SU-DHL-6 (cell line): ENCODE results near the gene MAPT.

Source experiments
- H2AFZ ChIP-seq: fragments of 200-600 bp; sonication (generic); 2 replicates; pipeline ENCODE4 v1.6.1; 2014; ENCODE audit warnings: low read depth, mild to moderate bottlenecking, moderate library complexity, mixed read lengths, antibody characterized with exemption, low read length; ENCODE audit not compliant: severe bottlenecking
- H3F3A ChIP-seq: fragments of 200-600 bp; shearing (Covaris generic); 2 replicates; pipeline ENCODE4 v1.6.0; 2016; ENCODE audit warnings: antibody characterized with exemption, mild to moderate bottlenecking; ENCODE audit not compliant: insufficient read depth
- H3K27ac ChIP-seq: fragments of 200-600 bp; sonication (generic); 2 replicates; pipeline ENCODE4 v1.5.1; 2016; ENCODE audit warnings: low read depth, mild to moderate bottlenecking, low read length, moderate library complexity, mixed read lengths
- H3K27me3 ChIP-seq: fragments of 200-600 bp; sonication (generic), shearing (Covaris generic); 2 replicates; pipeline ENCODE4 v1.6.0; 2014; ENCODE audit warnings: mild to moderate bottlenecking, low read length
- H3K36me3 ChIP-seq: fragments of 200-600 bp; sonication (generic); 2 replicates; pipeline ENCODE4 v1.6.1; 2014; ENCODE audit warnings: mild to moderate bottlenecking, low read length, mixed read lengths
- H3K4me2 ChIP-seq: fragments of 300-600, 200-600 bp; shearing (Covaris generic), sonication (generic); 2 replicates; pipeline ENCODE4 v1.6.0; 2014; ENCODE audit warnings: low read length, low read depth, mild to moderate bottlenecking; ENCODE audit not compliant: poor library complexity, severe bottlenecking
- H3K4me3 ChIP-seq: fragments of 200-600 bp; sonication (generic); 2 replicates; pipeline ENCODE4 v1.5.1; 2014; ENCODE audit warnings: antibody characterized with exemption, low read length, mild to moderate bottlenecking, mixed read lengths; ENCODE audit not compliant: insufficient read depth, poor library complexity, severe bottlenecking
- H3K79me2 ChIP-seq: fragments of 200-600 bp; sonication (generic); 2 replicates; pipeline ENCODE4 v1.6.1; 2014; ENCODE audit warnings: mild to moderate bottlenecking, low read length, moderate library complexity; ENCODE audit not compliant: insufficient read depth
- H3K9ac ChIP-seq: fragments of 200-600 bp; sonication (generic); 2 replicates; pipeline ENCODE4 v1.7.0; 2014; ENCODE audit warnings: mild to moderate bottlenecking, low read length
- H3K9me2 ChIP-seq: fragments of 200-600 bp; sonication (generic); replicated peaks from 2 replicates; pipeline ENCODE4 v1.6.1; 2014; ENCODE audit warnings: low read length; ENCODE audit not compliant: insufficient read depth
- H3K9me3 ChIP-seq: fragments of 200-600 bp; sonication (generic); 2 replicates; pipeline ENCODE4 v1.6.1; 2014; ENCODE audit warnings: low read length, mixed read lengths; ENCODE audit not compliant: insufficient read depth
- H4K20me1 ChIP-seq: fragments of 200-600 bp; sonication (generic); 2 replicates; pipeline ENCODE4 v1.6.1; 2014; ENCODE audit warnings: low read depth, mild to moderate bottlenecking, antibody characterized with exemption, low read length, moderate library complexity, mixed read lengths
- EZH2phosphoT487 ChIP-seq: fragments of 200-600 bp; sonication (generic), shearing (Covaris generic); conservative IDR thresholded peaks from 2 replicates; pipeline ENCODE4 v1.6.1; 2018; ENCODE audit warnings: mild to moderate bottlenecking, antibody characterized with exemption, low read length, moderate library complexity, mixed read lengths
- TF ChIP-seq, protein P1 (sequence below): fragments of 200-600 bp; sonication (generic); IDR thresholded peaks from one replicate; pipeline ENCODE4 v1.5.1; 2017; ENCODE audit warnings: antibody characterized with exemption, mild to moderate bottlenecking, low read length, moderate library complexity; ENCODE audit not compliant: insufficient read depth, poor library complexity, severe bottlenecking

MAPT gene

DNA sequence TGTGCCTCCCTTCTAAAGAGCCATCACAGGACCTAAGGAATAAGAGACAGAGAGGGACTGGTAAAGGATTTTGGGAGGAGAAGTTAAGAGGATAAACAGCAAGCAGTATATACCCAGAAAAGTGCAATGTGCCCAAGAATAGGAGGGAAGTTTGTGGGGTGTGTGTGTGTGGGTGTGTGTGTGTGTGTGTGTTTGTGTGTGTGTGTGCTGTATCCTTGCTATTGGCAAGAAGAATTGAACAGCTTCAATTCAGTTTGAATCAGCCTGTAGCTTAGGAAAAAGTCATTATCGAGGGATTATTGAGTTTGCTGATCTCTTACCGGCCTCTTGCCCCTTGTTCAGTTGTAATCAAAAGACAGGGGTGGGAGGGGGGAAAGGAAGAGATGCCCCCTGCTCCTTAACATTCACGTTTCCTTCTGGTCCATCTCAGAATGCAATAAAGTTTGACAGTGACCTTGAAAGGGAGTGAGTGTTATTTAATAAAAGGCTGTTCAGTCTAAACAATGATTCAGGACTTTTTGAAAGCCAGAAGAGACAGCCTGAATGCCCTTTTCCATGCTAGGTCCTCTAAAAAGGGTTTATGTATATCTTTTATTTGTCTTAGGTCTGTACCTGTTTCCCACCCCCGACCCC lies 23.9 kb upstream of the MAPT start:
- H3K27ac ChIP-seq: no peak overlapping the region
- H2AFZ ChIP-seq: no peak overlapping the region
- H3K4me2 ChIP-seq: no peak overlapping the region
- H3K9me2 ChIP-seq: no peaks in the 10 kb centered on the region
- no peak overlapping the region for H3K9ac ChIP-seq
- H4K20me1 ChIP-seq: no peaks in the 10 kb centered on the region
- H3K9me3 ChIP-seq: no peaks in the 10 kb centered on the region
- H3K27me3 ChIP-seq: no peaks in the 10 kb centered on the region
- no peak for TF ChIP-seq EZH2phosphoT487
- TF ChIP-seq, protein P1, sequence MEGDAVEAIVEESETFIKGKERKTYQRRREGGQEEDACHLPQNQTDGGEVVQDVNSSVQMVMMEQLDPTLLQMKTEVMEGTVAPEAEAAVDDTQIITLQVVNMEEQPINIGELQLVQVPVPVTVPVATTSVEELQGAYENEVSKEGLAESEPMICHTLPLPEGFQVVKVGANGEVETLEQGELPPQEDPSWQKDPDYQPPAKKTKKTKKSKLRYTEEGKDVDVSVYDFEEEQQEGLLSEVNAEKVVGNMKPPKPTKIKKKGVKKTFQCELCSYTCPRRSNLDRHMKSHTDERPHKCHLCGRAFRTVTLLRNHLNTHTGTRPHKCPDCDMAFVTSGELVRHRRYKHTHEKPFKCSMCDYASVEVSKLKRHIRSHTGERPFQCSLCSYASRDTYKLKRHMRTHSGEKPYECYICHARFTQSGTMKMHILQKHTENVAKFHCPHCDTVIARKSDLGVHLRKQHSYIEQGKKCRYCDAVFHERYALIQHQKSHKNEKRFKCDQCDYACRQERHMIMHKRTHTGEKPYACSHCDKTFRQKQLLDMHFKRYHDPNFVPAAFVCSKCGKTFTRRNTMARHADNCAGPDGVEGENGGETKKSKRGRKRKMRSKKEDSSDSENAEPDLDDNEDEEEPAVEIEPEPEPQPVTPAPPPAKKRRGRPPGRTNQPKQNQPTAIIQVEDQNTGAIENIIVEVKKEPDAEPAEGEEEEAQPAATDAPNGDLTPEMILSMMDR: no peak
- no peaks in the 10 kb centered on the region for H3F3A ChIP-seq
- H3K79me2 ChIP-seq: no peaks in the 10 kb centered on the region
- no peak overlapping the region for H3K4me3 ChIP-seq
- no peaks in the 10 kb centered on the region for H3K36me3 ChIP-seq

DNA sequence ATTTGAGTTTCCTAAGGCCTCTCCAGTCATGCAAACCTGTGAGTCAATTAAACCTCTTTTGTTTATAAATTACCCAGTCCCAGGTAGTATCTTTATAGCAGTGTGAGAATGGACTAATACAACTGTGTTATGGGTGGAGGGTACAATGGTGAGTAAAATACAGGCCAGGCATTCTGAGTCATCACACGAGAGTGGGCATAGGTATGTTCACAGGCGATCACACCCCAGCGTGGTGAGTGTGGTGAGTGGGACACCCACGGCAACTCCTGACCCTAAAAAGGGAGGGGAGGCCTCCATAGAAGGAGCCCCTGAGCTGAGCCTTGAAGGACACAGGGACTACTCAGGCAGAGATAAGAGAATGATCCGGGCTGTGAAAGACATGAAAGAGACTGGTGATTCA lies 22.6 kb upstream of the MAPT start:
- no peak overlapping the region for H2AFZ ChIP-seq
- no peaks in the 10 kb centered on the region for H3F3A ChIP-seq
- H3K79me2 ChIP-seq: no peaks in the 10 kb centered on the region
- H3K4me3 ChIP-seq: no peak overlapping the region
- no peaks in the 10 kb centered on the region for H3K36me3 ChIP-seq
- no peak overlapping the region for H3K27ac ChIP-seq
- no peak overlapping the region for H3K9ac ChIP-seq
- H3K27me3 ChIP-seq: no peaks in the 10 kb centered on the region
- TF ChIP-seq EZH2phosphoT487: no peak
- TF ChIP-seq, protein P1: no peak
- no peak overlapping the region for H3K4me2 ChIP-seq
- H3K9me3 ChIP-seq: no peaks in the 10 kb centered on the region
- no peaks in the 10 kb centered on the region for H3K9me2 ChIP-seq
- H4K20me1 ChIP-seq: no peaks in the 10 kb centered on the region

DNA sequence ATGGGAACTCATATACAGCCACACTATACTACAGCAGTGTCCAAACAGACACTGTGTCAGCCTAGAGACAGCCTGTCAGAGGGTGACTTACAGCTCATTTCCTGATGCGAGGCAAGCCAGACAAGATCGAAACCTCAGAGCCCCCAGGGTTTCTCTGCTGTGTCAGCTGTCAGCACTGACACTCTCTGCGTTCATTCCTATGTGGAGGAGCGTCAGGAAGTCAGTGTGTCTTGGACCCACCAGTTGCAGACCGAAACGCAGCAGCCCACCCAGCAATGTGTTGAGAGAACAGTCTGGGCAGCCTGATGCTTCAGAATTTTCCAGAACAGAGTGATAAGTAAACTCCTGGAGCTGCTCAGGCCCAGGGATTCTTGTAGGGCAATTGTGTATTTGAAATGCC lies 20.6 kb upstream of the MAPT start:
- H3K4me2 ChIP-seq: no peak overlapping the region

More for the DNA sequence above, 20.6 kb upstream of the MAPT start:
- Histone ChIP-seq H4K20me1 (no peaks in the 10 kb centered on the region), H3K9ac (no peak overlapping the region), H3K9me3 (no peaks in the 10 kb centered on the region), H3K27ac (no peak overlapping the region), H3K36me3 (no peaks in the 10 kb centered on the region), H3K79me2 (no peaks in the 10 kb centered on the region), H3K4me3 (no peak overlapping the region), H2AFZ (no peak overlapping the region), H3K9me2 (no peaks in the 10 kb centered on the region), H3K27me3 (no peaks in the 10 kb centered on the region), H3F3A (no peaks in the 10 kb centered on the region)
- TF ChIP-seq EZH2phosphoT487: no peak
- TF ChIP-seq, protein P1: no peak
